ENCODE data around the gene HOXB3. TPM values are rescaled to one million over a fixed set of nuclear protein-coding genes. Genes with fewer than 3 reads are reported as not detected.

HOXB3 gene
- polyA plus RNA-seq, 3 donors: 2.6 to 10.2 (median 9.6) TPM

DNA sequence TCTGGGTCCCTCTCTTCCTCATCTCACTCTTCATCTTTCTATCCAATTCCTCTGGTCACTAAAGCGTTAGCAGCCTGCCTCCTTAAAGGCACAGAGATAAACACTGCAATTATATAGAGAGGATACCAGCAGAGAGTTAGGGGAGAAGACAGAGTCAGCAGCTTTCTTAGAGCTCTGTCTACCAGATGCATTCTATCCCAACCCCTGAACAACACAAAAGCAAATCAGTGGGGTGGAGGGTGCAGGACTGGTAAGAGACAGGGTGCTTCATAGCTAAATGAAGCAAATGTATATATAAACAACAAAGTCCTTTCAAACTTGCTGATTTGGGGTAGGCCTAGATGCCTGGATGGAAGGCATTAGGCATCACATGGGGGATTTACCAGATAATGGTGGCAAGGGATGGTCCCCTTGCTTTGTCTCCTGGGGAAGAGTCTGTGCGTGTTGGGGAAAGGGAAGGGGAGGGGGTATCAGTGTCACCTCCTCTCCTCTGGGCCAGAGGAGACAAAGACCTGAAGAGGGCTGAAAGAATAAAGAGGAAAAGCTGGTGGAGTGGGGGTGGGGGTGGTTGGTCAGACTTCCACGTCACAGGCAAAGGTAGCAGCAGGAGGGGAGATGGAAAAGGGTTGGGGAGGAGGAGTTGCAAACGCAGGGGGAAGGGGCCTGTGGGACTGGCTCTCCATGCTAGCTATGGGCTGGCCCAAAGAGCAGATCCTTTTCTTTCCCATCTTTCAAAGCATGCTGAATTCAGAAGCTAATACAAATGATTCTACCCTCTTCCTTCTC, 23.9 kb downstream of the HOXB3 start:
- WGBS, 3 donors: 41 to 80% (median 67%) methylated on average over 4 of the region's 4 CpGs
- H3K27ac ChIP-seq (ENCODE audit: low read depth, low read length): no peak overlapping the region

DNA sequence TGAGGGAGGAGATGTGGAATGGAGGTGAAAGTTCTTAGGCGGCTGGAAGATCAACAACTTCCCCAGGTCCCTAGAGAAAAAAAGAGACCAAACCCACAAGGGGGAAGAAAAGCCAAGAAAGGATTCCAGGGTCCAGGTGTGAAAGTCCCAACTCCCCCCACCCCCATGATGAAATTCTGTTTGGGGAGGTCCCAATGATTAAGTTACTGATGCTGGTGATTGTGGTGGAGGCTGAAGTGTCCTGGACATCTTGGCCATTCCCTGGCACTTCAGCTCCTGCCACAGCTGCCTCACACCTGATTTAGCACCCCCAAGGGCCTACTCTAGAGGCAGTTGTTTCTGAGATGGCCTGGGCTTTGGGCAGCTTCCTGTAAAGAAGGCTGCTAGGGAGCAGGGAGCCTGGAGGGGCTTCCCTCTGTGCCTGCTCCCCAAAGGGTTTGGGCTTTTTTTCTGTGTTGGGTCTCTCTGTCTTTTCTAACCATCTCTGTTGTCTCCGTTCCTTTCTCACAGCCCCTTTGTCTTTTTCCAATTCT, 25.0 kb downstream of the HOXB3 start:
- no peak overlapping the region for H3K27ac ChIP-seq (ENCODE audit: low read depth, low read length)

DNA sequence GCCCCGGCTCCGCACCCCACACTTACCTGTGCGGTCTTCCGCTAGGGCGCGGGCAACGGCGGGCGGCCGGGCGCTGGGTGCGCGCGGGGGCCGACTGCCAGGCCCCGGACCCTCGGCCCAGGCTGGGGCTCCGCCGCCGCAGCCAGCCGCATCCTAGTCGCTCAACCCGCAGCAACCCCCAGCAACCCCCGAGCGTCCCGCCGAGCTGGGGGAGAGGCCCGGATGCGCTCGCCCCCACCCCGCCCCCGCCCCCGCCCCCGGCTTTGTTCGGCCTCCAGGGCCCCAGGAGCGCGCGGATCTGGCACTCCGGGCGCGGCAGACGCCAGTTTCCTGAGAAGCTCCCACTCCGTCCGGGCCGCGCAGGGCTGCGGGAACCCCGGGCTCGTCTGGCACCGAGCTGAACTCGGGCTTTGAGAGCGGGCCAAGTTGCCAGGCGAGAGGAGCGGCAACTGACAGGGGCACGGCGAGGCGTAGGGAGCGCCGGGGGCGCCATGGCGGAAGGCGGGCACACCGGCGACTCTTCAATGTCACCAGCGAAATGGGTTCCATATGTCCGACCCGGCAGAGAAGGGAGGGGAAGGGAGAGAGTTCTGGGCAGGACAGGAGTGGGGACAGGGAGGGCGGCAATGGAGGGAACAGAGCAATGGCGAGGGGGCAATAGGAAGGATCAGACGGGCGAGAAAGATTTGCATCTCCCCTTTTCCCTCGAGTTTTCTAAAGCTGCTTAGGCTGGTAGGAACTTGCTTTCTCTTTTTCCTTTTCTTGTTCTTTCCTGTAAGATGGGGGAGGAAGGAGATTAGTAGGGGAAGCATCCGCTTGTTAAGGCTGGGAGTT, 25.6 kb downstream of the HOXB3 start:
- H3K27ac ChIP-seq (ENCODE audit: low read depth, low read length): peak overlapping the region; percentile 31
- WGBS, 3 donors: 7 to 15% (median 10%) methylated on average over 50 to 73 of the region's 73 CpGs

More for the DNA sequence above, 25.0 kb downstream of the HOXB3 start:
- WGBS, 3 donors: 43 to 66% (median 55%) methylated on average over 2 of the region's 2 CpGs

DNA sequence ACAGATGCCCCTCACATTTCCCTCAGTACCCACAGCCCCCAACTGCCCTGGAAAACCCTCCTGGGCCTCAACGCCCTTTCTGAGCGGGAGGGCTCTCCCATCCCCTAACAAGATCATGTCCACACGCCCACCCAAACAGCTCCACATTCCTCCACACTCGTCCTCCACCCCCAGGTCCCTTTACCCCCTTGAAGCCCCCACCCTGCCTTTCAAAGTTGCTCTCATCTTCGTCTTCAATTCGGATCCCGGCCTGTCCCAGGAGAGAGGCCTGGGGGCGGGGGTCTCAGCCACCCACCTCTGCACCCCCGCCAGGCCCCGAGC, 26.2 kb downstream of the HOXB3 start:
- WGBS, 3 donors: 12 to 51% (median 46%) methylated on average over 6 to 10 of the region's 10 CpGs
- H3K27ac ChIP-seq (ENCODE audit: low read depth, low read length): no peak overlapping the region

DNA sequence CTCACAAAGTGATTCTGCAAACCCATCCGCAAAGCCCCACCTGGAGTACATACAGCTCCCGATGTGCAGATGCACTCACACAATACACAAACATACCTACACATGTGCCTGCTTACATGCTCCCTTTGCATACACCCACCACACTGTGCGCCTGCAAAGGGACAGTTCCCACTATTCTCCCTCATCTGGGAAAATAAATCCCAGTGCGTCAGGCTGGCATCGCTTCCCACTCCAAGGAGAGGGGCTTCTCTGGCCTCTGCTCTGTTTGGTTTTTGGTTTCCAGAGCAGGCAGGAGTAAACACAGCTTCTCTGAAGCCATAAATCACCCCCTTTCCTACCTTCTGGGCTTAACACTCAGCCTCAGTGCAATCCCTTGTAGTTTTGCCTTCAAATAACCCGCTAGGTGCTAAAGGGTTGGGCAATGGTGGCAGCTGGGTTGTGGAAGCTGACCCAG, 26.6 kb downstream of the HOXB3 start:
- 51 to 78% (median 76%) methylated on average over 6 of the region's 6 CpGs for WGBS, 3 donors
- H3K27ac ChIP-seq (ENCODE audit: low read depth, low read length): no peak overlapping the region

DNA sequence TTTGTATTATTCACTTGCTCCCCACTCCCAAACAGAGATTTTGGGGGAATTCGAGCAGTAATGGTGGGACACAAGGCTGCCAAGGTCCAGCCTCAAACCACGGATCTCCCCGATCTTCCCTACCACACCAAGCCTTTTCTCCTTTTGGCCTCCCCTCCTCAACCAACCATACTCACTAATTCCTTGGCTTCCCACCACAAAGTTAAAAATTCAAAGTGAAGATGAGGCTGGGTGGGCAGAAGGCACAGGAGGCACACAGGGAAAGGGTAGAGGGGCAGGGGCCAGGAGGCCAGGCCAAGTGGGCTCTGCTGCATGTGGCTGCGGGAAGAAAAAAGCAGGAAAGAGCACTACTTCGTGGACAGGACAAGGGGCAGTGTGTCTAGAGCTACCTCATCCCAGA, 27.1 kb downstream of the HOXB3 start:
- H3K27ac ChIP-seq (ENCODE audit: low read depth, low read length): no peak overlapping the region
- 36 to 68% (median 65%) methylated on average over 5 of the region's 5 CpGs for WGBS, 3 donors

DNA sequence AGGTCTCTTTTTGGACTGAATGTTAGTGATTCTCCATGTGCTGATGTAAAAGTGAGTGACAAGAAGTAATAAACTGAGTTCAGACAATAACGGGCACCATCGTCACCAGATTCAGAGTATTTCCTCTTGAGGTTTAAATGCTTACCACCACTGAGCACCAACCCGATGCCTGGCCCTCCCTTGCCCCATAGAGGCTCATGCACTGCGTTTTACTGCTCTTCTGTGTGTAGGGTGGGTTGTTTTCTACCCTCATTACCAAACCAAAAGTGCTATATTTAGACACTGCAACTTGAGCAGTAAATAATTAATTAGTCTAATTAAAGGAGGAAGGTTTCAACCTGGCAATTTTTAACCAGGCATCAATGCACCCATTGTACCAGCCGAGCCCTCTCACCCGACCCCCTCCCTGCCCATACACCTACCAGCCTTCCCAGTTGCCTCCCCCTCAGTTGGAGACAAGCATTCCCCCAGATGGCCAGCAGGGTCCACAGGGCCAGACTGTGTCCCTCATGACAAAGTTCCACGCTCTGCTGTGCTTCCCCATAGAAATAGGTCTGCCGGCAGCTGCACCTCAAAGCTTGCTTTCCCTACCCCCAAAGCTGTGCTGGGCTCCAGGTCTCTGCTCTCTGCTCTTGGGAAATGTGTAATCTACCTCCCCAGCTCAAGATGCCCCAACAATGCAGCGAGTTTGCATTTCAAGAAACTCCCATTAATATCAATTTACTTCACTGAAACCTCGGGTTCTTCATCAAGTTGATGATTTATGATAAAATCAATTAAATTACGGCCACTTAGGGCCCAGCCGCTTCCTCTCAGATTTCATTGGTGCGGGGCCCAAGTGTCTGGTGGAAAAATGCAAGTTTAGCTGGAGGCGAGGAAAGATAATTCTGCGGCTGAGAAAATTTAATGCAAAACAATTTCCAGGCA, 27.9 kb downstream of the HOXB3 start:
- 29 to 66% (median 60%) methylated on average over 15 of the region's 15 CpGs for WGBS, 3 donors

DNA sequence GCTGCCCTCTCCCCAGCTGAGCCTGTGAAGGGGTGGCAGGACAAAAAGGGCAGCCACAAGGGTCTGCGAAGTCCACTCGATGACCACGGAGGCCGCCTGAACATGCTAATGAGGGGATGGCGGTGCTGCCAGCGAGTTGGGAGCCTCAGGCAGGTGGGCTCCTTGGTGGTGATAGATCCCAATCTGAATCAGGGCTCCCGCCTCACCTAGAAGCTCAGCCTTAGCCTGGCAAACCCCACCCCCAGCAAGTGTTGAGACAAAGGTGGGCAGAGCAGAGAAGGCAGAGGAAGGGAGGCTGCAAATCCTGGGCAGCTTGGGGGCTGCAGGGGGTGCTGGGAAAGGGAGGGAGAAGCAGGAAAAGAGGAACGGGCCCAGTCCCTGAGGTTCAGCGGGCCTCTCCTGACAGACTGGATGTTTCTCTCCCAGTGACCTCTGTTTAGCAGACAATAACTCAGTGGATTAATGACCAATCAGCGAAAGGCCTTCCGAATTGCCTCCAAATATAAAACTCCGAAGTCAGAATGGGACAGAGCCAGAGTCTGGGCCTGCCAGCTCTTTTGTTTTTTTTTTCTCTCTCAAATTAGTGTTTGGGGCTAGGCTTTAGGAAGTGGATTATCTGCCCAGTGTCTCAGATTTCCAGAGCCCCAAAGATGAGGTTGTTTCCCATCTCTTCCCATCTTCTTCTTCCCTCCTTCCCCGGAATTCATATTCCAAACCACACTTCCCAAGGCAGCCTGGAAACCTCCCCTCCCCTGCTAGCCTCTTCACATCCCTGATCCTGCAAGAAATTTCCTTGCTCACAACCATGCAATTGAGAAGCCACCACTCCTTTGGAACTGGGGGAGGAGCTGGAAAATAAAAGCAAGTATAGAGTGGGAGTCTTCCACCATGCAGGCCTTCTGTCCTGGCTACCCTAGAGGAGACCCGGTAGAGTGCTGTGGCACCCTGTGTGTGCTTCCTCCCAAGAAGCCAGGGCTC, 29.9 kb downstream of the HOXB3 start:
- 51 to 63% (median 58%) methylated on average over 14 of the region's 14 CpGs for WGBS, 3 donors
- H3K27ac ChIP-seq (ENCODE audit: low read depth, low read length): no peak overlapping the region

More for the DNA sequence above, 27.9 kb downstream of the HOXB3 start:
- H3K27ac ChIP-seq (ENCODE audit: low read depth, low read length): no peak overlapping the region

DNA sequence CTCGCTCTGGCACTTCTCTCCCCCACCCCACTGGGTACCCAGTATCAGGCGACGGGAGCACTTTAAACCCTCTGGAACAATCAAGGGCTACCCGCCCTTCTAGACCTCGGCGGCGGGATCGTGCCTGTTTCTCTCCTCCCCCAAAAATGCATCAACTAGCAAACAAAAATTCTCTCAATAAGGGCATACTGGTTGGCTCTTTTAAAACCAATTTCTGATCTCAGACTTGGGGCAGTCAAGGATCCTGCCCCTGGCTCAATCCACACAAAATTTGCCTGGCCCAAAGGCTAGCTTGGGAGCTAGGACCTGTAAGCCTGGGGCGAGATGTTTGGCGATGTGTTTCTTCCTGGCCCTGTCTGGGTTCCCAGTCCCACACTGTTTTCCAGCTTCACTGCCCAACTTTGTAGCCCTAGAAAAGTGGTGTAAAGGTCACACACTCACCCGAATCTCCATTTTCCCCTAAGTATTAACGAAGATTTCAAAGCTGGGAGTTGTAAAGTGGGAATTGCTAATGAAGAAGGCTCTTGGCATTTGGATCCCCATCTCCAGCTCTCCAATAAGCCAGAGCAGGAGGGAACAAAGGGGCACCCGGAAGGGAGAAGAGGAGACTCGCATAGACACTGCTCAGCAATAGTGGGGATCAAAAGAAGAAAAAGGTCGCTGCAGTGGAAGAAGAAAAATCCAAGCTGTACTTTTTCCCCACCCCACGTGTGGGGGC, 30.8 kb downstream of the HOXB3 start:
- H3K27ac ChIP-seq (ENCODE audit: low read depth, low read length): no peak overlapping the region
- 39 to 70% (median 67%) methylated on average over 16 of the region's 16 CpGs for WGBS, 3 donors

DNA sequence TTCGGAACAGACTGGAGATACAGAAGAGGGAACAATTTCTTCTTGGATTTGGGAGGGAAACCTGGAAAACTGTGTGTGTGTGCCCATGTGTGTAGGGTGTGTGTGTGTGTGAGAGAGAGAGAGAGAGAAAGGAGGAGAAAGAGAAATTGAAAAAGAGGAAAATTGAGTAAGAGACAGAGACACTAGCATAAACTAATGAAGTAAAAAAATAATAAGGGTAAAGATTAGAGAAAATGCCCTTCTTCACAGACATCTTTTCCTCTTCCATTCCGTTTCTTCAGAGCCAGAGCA, 31.3 kb downstream of the HOXB3 start:
- H3K27ac ChIP-seq (ENCODE audit: low read depth, low read length): no peak overlapping the region
- 56 to 80% (median 70%) methylated on average over 2 of the region's 2 CpGs for WGBS, 3 donors

DNA sequence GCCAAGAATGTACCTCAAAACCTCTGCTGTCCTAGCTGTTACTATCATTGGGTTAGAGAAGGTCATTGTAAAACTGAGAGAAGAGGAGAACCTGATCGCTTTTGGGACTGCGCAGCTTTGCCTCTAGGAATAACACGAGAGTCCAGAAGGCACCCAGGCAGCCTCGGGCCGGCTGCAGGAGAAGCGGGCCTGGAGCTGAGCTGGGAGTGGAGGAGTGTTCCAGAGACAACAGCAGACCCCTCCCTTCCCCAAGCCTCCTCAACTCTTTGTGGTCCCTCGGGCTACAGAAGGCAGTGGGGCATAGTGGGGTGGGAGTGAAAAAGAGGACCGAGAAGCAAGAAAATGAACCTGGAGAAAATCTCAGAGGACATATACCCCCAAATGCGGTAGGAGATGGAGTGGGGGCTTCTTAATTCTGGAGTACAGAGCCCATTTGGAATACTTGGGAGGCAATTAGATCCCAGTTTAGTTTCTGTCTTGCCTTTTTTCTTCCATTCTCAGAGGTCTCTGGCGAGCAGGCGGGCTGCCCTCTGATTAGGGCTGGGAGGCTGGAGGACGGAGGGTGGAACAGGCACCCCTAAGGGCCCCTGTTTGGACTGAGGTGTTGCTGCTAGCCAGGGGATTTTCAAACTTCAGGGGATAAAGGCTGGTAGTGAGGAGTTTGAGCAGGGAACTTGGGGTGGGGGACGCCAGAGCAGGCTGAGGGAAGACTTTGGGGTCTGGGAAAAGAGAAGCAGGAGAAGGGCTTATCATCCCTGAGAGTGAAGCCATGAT, 31.8 kb downstream of the HOXB3 start:
- WGBS, 3 donors: 40 to 64% (median 64%) methylated on average over 13 of the region's 13 CpGs
- no peak overlapping the region for H3K27ac ChIP-seq (ENCODE audit: low read depth, low read length)

DNA sequence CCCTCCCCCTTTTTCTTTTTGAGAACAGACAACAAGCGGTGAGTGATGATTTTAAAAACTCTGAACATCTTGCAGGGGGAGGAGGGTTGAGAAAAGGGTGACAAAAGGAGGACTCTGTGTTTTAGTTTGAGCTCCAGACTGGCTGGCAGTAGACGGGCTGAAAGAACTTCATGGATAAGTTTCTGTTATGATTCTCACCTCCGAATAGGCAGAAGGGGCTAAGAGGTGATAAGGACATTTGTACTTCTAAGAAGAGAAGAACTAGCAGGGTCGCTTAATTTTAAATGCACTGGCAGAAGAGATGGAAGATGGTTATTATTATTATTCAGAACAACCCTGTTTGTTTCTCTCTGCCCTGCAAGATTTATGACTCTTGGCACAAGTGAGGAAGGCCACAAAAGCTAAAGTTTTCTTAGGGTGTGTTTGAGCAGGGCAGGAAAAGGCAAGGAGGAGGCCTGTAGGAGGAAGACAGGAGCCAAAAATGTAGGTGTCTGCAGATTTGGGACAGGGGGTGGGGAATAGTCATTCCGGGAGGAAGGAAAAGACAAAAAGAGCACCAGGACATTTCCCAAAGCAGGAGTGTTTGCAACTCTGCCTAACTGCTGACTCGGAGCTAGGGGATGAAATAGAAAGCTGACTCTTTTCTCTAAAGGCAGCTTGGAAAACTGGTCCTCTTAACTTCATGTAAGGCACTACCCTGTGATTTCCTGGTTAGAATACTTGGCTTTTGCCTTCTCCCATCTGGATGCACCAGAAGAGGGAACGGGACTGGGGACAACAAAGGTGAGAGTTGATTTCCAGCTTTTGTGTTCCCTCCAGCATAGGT, 33.3 kb downstream of the HOXB3 start:
- no peak overlapping the region for H3K27ac ChIP-seq (ENCODE audit: low read depth, low read length)

DNA sequence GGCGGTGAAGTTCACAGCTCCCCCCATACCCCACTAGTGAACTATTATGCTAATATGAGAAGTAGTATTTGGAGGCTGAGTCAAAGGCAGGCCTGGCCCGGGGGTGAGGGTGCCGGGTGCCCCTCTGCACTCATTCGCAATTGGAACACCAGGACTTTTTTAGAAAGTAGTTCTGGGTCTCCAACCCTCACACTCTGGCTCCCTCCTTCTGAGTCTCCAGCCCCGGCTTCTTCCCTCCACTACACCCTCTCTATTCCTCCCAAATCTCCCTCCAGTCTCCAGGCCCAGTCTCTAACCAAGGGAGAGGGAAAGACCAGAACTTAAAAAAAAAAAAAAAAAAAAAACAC, 33.8 kb downstream of the HOXB3 start:
- 56 to 72% (median 61%) methylated on average over 5 of the region's 5 CpGs for WGBS, 3 donors
- H3K27ac ChIP-seq (ENCODE audit: low read depth, low read length): no peak overlapping the region

More for the DNA sequence above, 33.3 kb downstream of the HOXB3 start:
- WGBS, 3 donors: 45 to 57% (median 48%) methylated on average over 7 of the region's 7 CpGs

DNA sequence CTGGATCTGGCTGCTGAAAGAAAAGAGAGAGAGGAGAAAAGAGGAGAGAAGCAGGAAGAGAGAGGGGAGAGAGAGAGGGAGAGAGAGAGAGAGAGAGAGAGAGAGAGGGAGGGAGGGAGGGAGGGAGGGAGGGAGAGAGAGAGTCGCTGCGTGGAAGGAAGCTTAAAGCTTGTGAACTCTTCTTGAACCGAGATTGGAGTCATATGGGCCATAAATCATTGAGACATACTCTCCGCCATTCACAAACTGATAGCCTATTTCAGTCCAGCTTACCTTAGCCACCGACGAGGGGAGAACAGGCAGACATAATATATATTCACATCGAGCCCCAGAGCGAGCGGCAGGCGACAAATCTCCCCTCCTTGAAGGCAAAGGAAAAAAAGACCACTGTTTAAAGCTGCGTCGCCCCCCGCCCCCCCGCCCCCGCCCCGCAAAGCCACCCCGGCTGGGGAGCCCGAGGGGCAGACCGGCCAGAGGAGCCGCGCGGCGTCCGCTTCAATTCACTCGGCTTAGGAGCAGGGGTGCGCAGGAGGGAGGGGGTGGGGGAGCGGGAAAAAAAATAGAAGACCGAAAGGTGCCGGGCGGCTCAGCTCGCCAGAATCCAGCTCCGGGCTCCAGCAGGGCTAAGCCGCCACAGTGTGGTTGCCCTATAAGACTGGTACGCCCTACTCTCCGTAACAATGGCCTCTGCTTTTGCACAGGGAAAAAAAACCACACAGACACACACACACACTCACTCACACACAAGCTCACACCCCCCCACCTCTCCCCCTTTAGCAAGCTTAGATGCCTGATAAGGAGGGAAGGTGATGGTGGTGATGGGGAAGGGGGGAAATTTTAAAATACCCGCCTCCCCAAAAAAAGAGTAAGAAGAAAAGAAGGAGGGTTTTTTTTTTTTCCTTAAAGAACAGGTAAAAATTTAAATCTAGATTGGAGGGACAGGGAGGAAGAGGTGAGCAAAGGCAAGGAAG, 34.5 kb downstream of the HOXB3 start:
- 8 to 23% (median 16%) methylated on average over 28 to 36 of the region's 36 CpGs for WGBS, 3 donors
- H3K27ac ChIP-seq (ENCODE audit: low read depth, low read length): no peak overlapping the region
